Measurements from ENCODE around the gene FXYD5. TPM values are rescaled to one million over a fixed set of nuclear protein-coding genes. Genes with fewer than 3 reads are reported as not detected.

The FXYD5 gene
- total RNA-seq, 1 experiment from 2014 or later, result 760 TPM

GRCh38 chr19:35130761-35131720 is 23.5 kb upstream of the FXYD5 start:
- Mint-ChIP-seq H3K27me3 (ENCODE audit: unreplicated experiment) (no peaks in the 10 kb centered on the region), H3K27ac (ENCODE audit: unreplicated experiment) (no peak overlapping the region), H3K4me3 (ENCODE audit: low read depth, unreplicated experiment) (no peak overlapping the region), H3K4me1 (ENCODE audit: low read depth, unreplicated experiment) (peaks cover 21% of the 10 kb centered on the region), H3K36me3 (ENCODE audit: insufficient read depth, unreplicated experiment) (peaks cover 5% of the 10 kb centered on the region), H3K9me3 (ENCODE audit: low read depth, unreplicated experiment) (peaks cover 4% of the 10 kb centered on the region)
- BruUV-seq (replicated peaks), result no TSS peak
- CTCF ChIA-PET, result no interaction called here
- no peak for DNase-seq
- no peak for TF ChIP-seq CTCF (IDR thresholded peaks at IDR 0.05; ENCODE audit: unreplicated experiment)
- intact Hi-C loops (cut with micrococcal nuclease; ENCODE audit: unreplicated experiment), result no loop called here

- no peak for DNase-seq
- Mint-ChIP-seq H3K36me3 (ENCODE audit: insufficient read depth, unreplicated experiment) (peaks cover 5% of the 10 kb centered on the region), H3K9me3 (ENCODE audit: low read depth, unreplicated experiment) (peaks cover 4% of the 10 kb centered on the region), H3K27me3 (ENCODE audit: unreplicated experiment) (no peaks in the 10 kb centered on the region), H3K4me3 (ENCODE audit: low read depth, unreplicated experiment) (no peak overlapping the region), H3K27ac (ENCODE audit: unreplicated experiment) (no peak overlapping the region), H3K4me1 (ENCODE audit: low read depth, unreplicated experiment) (peaks cover 25% of the 10 kb centered on the region)
- CTCF ChIA-PET, result no interaction called here
- TF ChIP-seq CTCF (IDR thresholded peaks at IDR 0.05; ENCODE audit: unreplicated experiment), result no peak
- BruUV-seq (replicated peaks), result no TSS peak
- intact Hi-C loops (cut with micrococcal nuclease; ENCODE audit: unreplicated experiment), result no loop called here
These were observed 22.3 kb upstream of the FXYD5 start for GRCh38 chr19:35132254-35132653.

- no peak for DNase-seq
- no peak for TF ChIP-seq CTCF (IDR thresholded peaks at IDR 0.05; ENCODE audit: unreplicated experiment)
- CTCF ChIA-PET, result interaction anchor here (1.2 to 2.3 kb wide), 2 partner anchors 19 to 67 kb away, joined by 4 to 13 read pairs; partner anchors contain the start of gene FXYD3
These were observed 20.7 kb upstream of the FXYD5 start for GRCh38 chr19:35133826-35134225.

GRCh38 chr19:35134601-35135242 is 19.8 kb upstream of the FXYD5 start, which contains the start of gene LGI4:
Gene LGI4, minus strand, starts transcription at chr19:35135059. Its CDS starts 379 bp downstream, at chr19:35134680.
- Mint-ChIP-seq H3K36me3 (ENCODE audit: insufficient read depth, unreplicated experiment) (peaks cover 10% of the 10 kb centered on the region), H3K4me3 (ENCODE audit: low read depth, unreplicated experiment) (no peak within 1 kb of the TSS), H3K27me3 (ENCODE audit: unreplicated experiment) (no peaks in the 10 kb centered on the region), H3K27ac (ENCODE audit: unreplicated experiment) (peak within 1 kb of the TSS; percentile 11), H3K9me3 (ENCODE audit: low read depth, unreplicated experiment) (peaks cover 4% of the 10 kb centered on the region), H3K4me1 (ENCODE audit: low read depth, unreplicated experiment) (peaks cover 35% of the 10 kb centered on the region)
- CTCF ChIA-PET, result interaction anchor here (0.5 to 2.3 kb wide), 4 partner anchors 19 to 793 kb away, joined by 4 to 13 read pairs (median 7); partner anchors contain the start of gene FXYD3
- no peak for TF ChIP-seq CTCF (IDR thresholded peaks at IDR 0.05; ENCODE audit: unreplicated experiment)
- no TSS peak for BruUV-seq (replicated peaks)
- intact Hi-C loops (cut with micrococcal nuclease; ENCODE audit: unreplicated experiment), result loop anchor here (1.0 to 2.0 kb wide), 2 partner anchors 20 to 67 kb away; partner anchors contain the start of gene FXYD3
- DNase-seq, result no peak

More at GRCh38 chr19:35133826-35134225, 20.7 kb upstream of the FXYD5 start:
- intact Hi-C loops (cut with micrococcal nuclease; ENCODE audit: unreplicated experiment), result loop anchor here (2.0 kb wide), 1 partner anchor 19 kb away; the partner anchor contains the start of gene FXYD3
- Mint-ChIP-seq H3K36me3 (ENCODE audit: insufficient read depth, unreplicated experiment) (peaks cover 8% of the 10 kb centered on the region), H3K4me3 (ENCODE audit: low read depth, unreplicated experiment) (no peak overlapping the region), H3K27ac (ENCODE audit: unreplicated experiment) (no peak overlapping the region), H3K4me1 (ENCODE audit: low read depth, unreplicated experiment) (peaks cover 37% of the 10 kb centered on the region), H3K27me3 (ENCODE audit: unreplicated experiment) (no peaks in the 10 kb centered on the region), H3K9me3 (ENCODE audit: low read depth, unreplicated experiment) (peaks cover 4% of the 10 kb centered on the region)
- no TSS peak for BruUV-seq (replicated peaks)
